ENCODE measurements around the gene CRYBB3. TPM values are rescaled to one million over a fixed set of nuclear protein-coding genes. Genes with fewer than 3 reads are reported as not detected.
"Not testable (repeated sequence)": the region's sequence is repeated elsewhere in the genome, so short reads cannot be mapped to it uniquely, and the experiment has no call there.

Gene CRYBB3
- polyA plus RNA-seq, 1 experiment = not detected

DNA sequence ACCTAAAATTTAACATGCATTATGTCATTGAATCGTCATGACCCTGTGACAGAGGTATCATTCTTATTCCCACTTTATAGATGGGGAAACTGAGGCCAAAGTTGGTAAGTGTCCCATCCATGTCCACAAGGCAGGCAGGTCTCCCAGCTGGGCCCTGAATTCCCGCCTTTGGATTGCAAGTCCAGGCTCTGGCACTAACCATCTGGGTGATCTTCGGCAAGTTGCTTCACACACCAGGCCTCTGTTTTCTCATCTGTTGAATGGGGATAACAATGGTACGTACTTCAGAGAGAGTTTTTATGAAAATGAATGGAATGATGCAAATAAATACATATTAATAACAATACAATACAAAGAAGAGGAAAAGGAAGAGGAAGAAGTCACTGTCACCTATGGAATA lies 3.4 kb downstream of the CRYBB3 start:
- Histone ChIP-seq H3K9me3 (ENCODE audit: control insufficient read depth, insufficient read depth, low read length) (peaks cover 5% of the 10 kb centered on the region; the same call in 1 of the 2 replicates), H3K27ac (ENCODE audit: low read depth, low read length) (no peak overlapping the region), H3K27me3 (ENCODE audit: control insufficient read depth, insufficient read depth, low read length) (no peaks in the 10 kb centered on the region), H3K4me3 (ENCODE audit: low read depth, low read length) (no peak overlapping the region)
- ChIA-PET POLR2A (no interaction called here), CTCF (interaction anchor here (0.5 to 2.5 kb wide), 16 partner anchors 9 to 1129 kb away, joined by 3 to 27 read pairs (median 3); no protein-coding TSS in a partner anchor)
- no peak for DNase-seq (ENCODE audit: low read depth, low spot score)
- TF ChIP-seq, protein P1, sequence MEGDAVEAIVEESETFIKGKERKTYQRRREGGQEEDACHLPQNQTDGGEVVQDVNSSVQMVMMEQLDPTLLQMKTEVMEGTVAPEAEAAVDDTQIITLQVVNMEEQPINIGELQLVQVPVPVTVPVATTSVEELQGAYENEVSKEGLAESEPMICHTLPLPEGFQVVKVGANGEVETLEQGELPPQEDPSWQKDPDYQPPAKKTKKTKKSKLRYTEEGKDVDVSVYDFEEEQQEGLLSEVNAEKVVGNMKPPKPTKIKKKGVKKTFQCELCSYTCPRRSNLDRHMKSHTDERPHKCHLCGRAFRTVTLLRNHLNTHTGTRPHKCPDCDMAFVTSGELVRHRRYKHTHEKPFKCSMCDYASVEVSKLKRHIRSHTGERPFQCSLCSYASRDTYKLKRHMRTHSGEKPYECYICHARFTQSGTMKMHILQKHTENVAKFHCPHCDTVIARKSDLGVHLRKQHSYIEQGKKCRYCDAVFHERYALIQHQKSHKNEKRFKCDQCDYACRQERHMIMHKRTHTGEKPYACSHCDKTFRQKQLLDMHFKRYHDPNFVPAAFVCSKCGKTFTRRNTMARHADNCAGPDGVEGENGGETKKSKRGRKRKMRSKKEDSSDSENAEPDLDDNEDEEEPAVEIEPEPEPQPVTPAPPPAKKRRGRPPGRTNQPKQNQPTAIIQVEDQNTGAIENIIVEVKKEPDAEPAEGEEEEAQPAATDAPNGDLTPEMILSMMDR (IDR thresholded peaks at IDR 0.05; ENCODE audit: low read depth, low read length) = no peak

DNA sequence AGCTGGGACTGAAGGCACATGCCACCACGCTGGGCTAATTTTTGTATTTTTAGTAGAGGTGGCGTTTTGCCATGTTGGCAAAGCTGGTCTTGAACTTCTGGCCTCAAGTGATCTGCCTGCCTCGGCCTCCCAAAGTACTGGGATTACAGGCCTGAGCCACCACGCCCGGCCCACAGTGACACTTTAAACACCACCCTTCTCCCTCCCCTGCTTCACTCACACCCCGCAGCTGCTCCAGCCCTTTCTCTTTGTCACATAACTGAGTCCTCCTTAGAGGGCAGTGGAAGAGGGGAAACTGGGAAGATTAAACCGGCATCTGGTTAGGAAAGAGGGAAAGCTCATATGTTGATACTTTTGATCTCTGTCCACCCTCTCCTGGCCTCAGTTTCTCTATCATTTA lies 4.9 kb downstream of the CRYBB3 start:
- H3K9me3 ChIP-seq (ENCODE audit: control insufficient read depth, insufficient read depth, low read length); POLR2A ChIA-PET; DNase-seq (ENCODE audit: low read depth, low spot score); H3K4me3 ChIP-seq (ENCODE audit: low read depth, low read length); H3K27ac ChIP-seq (ENCODE audit: low read depth, low read length); H3K27me3 ChIP-seq (ENCODE audit: control insufficient read depth, insufficient read depth, low read length): not testable (repeated sequence)
- CTCF ChIA-PET = interaction anchor here (0.8 kb wide), 1 partner anchor 568 kb away, joined by 3 read pairs; no protein-coding TSS in a partner anchor

DNA sequence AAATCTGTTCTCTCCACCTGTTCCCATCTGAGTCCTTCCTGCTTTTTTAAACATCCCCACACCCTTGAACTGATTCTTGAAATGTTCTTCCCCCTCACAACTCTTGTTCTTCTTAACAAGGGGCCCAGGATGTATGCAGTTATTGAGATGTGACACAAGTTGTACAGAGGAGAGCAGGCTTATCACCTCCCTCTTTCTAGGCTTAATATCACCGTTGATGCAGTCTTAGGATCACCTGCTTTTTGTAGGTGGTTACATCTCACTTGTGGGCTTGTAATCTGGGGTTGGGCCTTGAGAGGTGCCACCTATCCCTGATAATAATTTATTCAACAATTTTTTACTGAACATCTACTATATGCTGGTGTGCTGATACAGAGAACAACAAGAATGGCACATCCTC lies 6.2 kb downstream of the CRYBB3 start:
- DNase-seq (ENCODE audit: low read depth, low spot score) = no peak
- CTCF ChIA-PET = no interaction called here
- Histone ChIP-seq H3K4me3 (ENCODE audit: low read depth, low read length) (no peak overlapping the region), H3K27me3 (ENCODE audit: control insufficient read depth, insufficient read depth, low read length) (no peaks in the 10 kb centered on the region), H3K27ac (ENCODE audit: low read depth, low read length) (no peak overlapping the region), H3K9me3 (ENCODE audit: control insufficient read depth, insufficient read depth, low read length) (peaks cover 8% of the 10 kb centered on the region; the same call in 1 of the 2 replicates)
- POLR2A ChIA-PET = no interaction called here
- TF ChIP-seq, protein P1 (IDR thresholded peaks at IDR 0.05; ENCODE audit: low read depth, low read length) = no peak

DNA sequence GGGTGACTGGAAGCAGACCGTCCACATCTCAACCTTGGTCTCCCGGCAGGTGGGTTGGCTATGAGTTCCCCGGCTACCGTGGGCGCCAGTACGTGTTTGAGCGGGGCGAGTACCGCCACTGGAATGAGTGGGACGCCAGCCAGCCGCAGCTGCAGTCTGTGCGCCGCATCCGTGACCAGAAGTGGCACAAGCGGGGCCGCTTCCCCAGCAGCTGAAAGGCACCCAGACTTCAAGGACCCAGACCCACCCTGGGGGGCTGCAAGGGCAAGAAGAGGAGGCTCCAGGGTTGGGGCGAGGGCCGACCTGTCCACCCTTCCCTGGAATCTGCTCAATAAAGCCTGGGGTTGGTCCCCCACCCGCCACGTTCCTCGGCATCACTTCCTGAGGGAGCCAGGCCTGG lies 7.3 kb downstream of the CRYBB3 start:
- Histone ChIP-seq H3K4me3 (ENCODE audit: low read depth, low read length) (no peak overlapping the region), H3K9me3 (ENCODE audit: control insufficient read depth, insufficient read depth, low read length) (peaks cover 8% of the 10 kb centered on the region; the same call in 1 of the 2 replicates), H3K27me3 (ENCODE audit: control insufficient read depth, insufficient read depth, low read length) (no peaks in the 10 kb centered on the region), H3K27ac (ENCODE audit: low read depth, low read length) (no peak overlapping the region)
- ChIA-PET POLR2A (no interaction called here), CTCF (no interaction called here)
- TF ChIP-seq, protein P1 (IDR thresholded peaks at IDR 0.05; ENCODE audit: low read depth, low read length) = no peak
- DNase-seq (ENCODE audit: low read depth, low spot score) = no peak

DNA sequence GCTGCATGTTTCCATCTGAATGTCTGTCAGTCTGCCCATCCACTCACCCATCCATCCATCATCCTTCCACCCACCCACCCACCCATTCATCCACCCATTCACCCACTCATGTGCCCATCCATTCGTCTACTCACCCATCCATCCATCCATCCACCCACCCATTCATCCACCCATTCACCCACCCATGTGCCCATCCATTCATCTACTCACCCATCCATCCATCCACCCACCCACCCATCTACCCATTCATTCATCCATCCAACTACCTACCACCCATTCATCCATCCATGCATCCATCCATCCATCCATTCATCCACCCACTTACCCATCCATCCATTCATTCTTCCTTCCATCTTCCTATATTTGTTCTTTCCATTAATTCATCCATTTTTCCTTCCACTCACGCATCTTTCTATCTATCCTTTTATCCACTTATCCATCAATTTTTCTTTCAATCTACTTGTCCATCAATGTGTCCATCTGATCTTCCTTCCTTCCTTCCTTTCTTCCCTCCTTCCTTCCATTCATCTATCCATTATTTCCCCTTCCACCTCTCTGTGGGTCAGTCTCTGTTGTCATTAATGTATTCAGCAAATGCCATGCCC lies 8.0 kb downstream of the CRYBB3 start:
- Histone ChIP-seq H3K9me3 (ENCODE audit: control insufficient read depth, insufficient read depth, low read length) (peaks cover 8% of the 10 kb centered on the region; the same call in 1 of the 2 replicates), H3K27ac (ENCODE audit: low read depth, low read length) (no peak overlapping the region), H3K27me3 (ENCODE audit: control insufficient read depth, insufficient read depth, low read length) (no peaks in the 10 kb centered on the region), H3K4me3 (ENCODE audit: low read depth, low read length) (no peak overlapping the region)
- ChIA-PET CTCF (no interaction called here), POLR2A (no interaction called here)
- TF ChIP-seq, protein P1 (IDR thresholded peaks at IDR 0.05; ENCODE audit: low read depth, low read length) = no peak
- no peak for DNase-seq (ENCODE audit: low read depth, low spot score)

Measured in AG04450 (cell line).